GM18951 (cell line): ENCODE results near the gene ZRSR2.
"Not testable (repeated sequence)": the region's sequence is repeated elsewhere in the genome, so short reads cannot be mapped to it uniquely, and the experiment has no call there.

ENCODE experiments used
- POLR2A ChIP-seq: IDR thresholded peaks from 4 replicates; pipeline ENCODE4 v1.6.1; 2011; ENCODE audit warnings: mild to moderate bottlenecking; ENCODE audit not compliant: insufficient read length, insufficient read depth; ENCODE audit errors: extremely low read depth
- in situ Hi-C: fragments of 300-500 bp; cut with MboI; formaldehyde crosslinking; loops from one replicate; pipeline ENCODE4 v1.12.0; 2022; ENCODE audit warnings: low sequenced_read_pairs, mixed read lengths, inconsistent platforms; ENCODE audit not compliant: unreplicated experiment

The ZRSR2 gene

DNA sequence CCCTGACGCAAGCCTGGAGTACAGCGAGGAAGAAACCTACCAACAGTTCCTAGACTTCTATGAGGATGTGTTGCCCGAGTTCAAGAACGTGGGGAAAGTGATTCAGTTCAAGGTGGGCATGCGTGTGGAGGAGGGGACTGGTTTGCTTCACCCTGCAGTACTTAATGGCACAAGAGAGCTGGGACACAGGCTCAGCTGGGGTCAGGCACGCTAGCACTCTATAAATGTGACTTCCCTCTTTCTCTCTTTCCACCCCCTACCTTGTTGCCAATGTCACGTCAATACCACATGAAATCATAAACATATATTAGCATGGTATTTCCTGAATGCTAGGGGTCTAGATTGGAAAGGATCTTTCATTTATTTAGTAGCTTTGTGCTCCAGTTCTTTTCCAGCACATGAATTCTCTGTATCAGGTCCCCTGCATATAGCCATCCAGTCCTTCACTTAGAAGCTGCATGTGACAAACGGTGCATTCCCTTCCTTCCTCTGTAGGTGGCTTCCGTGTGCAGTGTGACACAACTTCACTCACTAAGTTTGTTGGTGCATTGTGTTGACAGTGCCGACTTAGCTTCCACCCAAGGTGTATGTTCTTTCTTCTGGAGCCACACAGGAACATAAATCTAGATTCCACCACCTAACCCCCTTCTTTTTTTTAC is 25.6 kb downstream of the ZRSR2 start:
- TF ChIP-seq POLR2A = no peak
- in situ Hi-C loops = no loop called here

DNA sequence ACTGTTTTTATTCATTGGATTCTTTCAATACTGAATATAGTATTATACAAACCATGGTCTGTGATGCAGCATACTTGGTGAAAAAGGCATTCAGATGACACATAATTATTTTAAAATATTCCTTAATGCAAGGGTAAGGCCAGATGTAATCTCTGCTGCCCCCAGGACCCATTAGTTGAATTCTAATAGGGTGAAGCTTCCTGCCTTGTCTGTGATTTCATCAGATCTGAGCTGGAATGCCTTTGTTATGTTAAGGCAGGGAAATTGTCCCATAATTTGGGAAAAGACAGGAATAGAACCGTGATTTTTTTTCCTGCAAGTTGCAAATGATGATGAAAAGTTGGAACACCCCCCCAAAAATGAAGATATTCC is 26.1 kb downstream of the ZRSR2 start:
- no peak for TF ChIP-seq POLR2A
- in situ Hi-C loops = no loop called here

DNA sequence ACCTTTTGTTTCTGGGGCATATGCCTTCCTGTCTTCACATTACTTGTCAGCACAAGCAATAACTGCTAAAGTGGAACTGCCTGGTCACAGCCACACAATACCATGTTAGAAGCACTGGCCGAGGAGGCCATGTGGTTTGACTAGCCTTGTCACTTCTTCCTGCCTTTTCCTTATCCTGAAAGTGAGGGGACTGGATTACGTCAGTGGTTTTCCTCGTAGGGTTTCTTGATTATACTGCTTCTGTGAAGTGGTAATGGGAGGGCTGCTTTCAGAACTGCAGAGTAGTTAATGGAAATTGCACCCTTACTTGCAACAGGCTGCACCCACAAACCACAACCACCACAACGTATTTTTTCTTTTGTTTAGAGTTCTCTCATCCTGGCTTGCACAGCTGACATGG is 26.6 kb downstream of the ZRSR2 start:
- no peak for TF ChIP-seq POLR2A
- in situ Hi-C loops = no loop called here

- no peak for TF ChIP-seq POLR2A
These were observed 30.1 kb downstream of the ZRSR2 start for GRCh38 chrX:15820106-15821073.

DNA sequence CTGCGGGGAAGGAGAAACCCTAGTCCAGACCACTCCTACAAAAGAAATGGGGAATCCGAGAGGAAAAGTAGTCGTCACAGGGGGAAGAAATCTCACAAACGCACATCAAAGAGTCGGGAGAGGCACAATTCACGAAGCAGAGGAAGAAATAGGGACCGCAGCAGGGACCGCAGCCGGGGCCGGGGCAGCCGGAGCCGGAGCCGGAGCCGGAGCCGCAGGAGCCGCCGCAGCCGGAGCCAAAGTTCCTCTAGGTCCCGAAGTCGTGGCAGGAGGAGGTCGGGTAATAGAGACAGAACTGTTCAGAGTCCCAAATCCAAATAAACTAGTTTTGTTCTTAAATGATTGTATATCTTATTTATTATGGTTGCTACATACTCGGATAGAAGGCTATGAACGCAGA is 32.6 kb downstream of the ZRSR2 start:
- no peak for TF ChIP-seq POLR2A
- in situ Hi-C loops = no loop called here

More at GRCh38 chrX:15820106-15821073, 30.1 kb downstream of the ZRSR2 start:
- in situ Hi-C loops = no loop called here

DNA sequence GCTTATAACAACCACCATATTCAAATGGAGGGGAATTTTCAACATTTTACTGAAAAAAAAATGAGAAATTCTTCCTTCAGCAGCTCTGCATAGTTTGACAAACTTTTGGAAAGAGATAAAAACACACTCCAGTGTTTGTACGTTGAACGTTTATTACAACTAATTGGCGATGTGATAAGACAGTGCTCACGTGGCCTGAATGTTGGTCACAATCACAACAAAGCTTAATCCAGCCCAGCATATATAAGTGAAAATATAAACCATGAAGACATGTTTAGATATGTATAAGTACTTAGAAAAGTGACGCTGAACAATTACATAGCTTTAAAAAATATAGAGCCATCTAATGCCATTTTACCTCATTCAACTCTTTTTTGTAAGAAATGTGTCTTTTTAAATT is 35.7 kb downstream of the ZRSR2 start:
- TF ChIP-seq POLR2A = no peak
- in situ Hi-C loops = no loop called here

GRCh38 chrX:15829217-15829616 is 38.9 kb downstream of the ZRSR2 start:
- in situ Hi-C loops = no loop called here
- no peak for TF ChIP-seq POLR2A

- in situ Hi-C loops = not testable (repeated sequence)
These were observed 41.1 kb downstream of the ZRSR2 start for GRCh38 chrX:15831347-15831746.

DNA sequence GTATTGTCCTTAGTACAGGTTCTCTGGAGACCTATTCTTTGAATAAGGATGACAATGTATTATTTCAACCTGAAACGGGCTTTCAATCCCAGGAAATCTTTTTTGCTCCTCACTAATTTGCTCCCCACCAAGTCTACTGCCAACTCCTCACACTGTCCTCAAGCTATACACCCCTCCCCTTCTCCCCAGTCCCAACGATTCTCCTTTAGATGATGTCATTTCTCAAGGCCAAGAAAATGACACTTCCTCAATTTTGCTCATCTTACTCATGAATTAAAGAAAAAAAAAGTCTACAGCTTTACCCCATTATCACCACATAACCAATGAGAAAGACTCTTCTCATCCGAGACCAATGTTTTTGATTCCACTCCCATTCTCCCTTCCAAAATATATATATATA is 43.8 kb downstream of the ZRSR2 start:
- in situ Hi-C loops = no loop called here

GRCh38 chrX:15834827-15835595 is 44.7 kb downstream of the ZRSR2 start:
- no peak for TF ChIP-seq POLR2A
- in situ Hi-C loops = no loop called here

More for the DNA sequence above, 43.8 kb downstream of the ZRSR2 start:
- TF ChIP-seq POLR2A = no peak

- in situ Hi-C loops = no loop called here
- TF ChIP-seq POLR2A = no peak
These were observed 47.7 kb downstream of the ZRSR2 start for GRCh38 chrX:15838017-15838416.

GRCh38 chrX:15841853-15842516 is 51.7 kb downstream of the ZRSR2 start:
- in situ Hi-C loops = no loop called here
- no peak for TF ChIP-seq POLR2A

DNA sequence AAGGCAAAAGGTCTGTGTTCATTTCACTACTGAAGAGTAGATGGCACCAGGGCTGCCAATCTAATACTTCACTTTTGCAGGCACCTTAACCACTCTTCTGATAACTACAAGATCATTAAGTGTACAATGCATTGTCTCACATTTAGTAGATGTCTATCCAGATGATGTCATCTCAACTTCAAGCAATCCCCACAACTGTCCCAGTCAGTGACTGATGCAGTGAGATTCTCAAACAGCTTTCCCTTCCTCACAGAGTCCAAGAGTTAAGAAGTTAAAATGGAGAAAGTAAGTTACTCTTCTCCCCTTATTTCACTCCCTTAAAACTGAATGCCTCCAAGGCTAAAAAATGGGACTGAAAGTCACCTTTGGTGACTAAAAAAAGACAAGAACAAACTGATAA is 53.7 kb downstream of the ZRSR2 start:
- in situ Hi-C loops = no loop called here
- TF ChIP-seq POLR2A = no peak
